Adrenal gland (tissue), 5 donors: ENCODE measurements around the gene SMIM15.

Experiments used
- CTCF ChIP-seq, 6 experiments: fragments of 450-650 bp in 4 of 6; fragments of 200-600 bp in 2 of 6; sonication (generic) in 1 of 6; IDR thresholded peaks; 1 replicate in 5 of 6; 2 replicates in 1 of 6; pipeline versions ENCODE4 v1.5.1 to v1.8.0; 2016 to 2021; ENCODE audit warnings: antibody characterized with exemption in 6 of 6, mild to moderate bottlenecking in 2 of 6, moderate library complexity in 1 of 6
- POLR2A ChIP-seq, 2 donors: fragments of 450-650 bp; IDR thresholded peaks; one replicate each; pipeline ENCODE4 v1.6.1; 2017; ENCODE audit warnings: antibody characterized with exemption in 2 of 2, mild to moderate bottlenecking in 2 of 2, moderate library complexity in 1 of 2
- donor health status: DM: no; HTN: no; CAD: no.

- TF ChIP-seq CTCF (IDR thresholded peaks at IDR 0.05) (no peak), POLR2A (IDR thresholded peaks at IDR 0.05) (no peak)
These were observed 14.8 kb upstream of the SMIM15 start for GRCh38 chr5:61177070-61177469.
